Activated CD8-positive, alpha-beta memory T cell treated with anti-CD3 and anti-CD28 coated beads, Interleukin-2, amount 50 U/mL, for 24 hours (primary cell): ENCODE measurements around the gene LHB.

Experiments used
- DNase-seq: peaks from one replicate; pipeline ENCODE4 v3.0.0-alpha.2; 2020; ENCODE audit errors: extremely low read depth

The LHB gene

GRCh38 chr19:48977061-48977460 lies 39.8 kb downstream of the LHB start:
- no peak for DNase-seq

- DNase-seq: no peak
These were observed 40.7 kb downstream of the LHB start for GRCh38 chr19:48975947-48976847.

GRCh38 chr19:48970923-48971395 lies 45.9 kb downstream of the LHB start:
- peak; percentile 72 for DNase-seq

DNA sequence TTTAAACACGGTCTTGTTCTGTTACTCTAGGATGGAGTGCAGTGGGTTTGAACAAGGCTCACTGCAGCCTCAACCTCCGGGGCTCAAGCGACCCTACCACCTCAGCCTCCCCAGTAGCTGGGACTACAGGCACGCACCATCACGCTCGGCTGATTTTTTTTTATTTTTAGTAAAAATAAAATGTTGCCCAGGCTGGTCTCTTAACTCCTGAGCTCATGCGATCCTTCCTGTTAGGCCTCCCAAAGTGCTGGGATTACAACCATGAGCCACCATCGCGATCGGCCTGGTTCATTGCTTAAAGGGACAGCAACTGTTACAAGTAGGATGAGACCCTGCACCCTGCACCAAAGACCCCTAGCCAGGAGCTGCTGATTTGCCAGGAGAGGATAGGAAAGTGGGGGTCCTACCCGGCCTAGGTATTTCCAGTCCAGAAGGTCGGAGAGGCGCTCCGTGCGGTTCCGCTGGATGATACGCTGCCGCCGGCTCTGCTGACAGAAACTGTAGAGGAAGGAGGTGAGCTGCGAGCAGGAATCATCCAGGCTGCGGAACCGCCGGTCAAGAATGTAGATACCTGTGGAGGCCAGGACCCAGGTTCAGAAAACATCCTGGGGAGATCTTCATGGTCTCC lies 46.6 kb downstream of the LHB start:
- DNase-seq: no peak

DNA sequence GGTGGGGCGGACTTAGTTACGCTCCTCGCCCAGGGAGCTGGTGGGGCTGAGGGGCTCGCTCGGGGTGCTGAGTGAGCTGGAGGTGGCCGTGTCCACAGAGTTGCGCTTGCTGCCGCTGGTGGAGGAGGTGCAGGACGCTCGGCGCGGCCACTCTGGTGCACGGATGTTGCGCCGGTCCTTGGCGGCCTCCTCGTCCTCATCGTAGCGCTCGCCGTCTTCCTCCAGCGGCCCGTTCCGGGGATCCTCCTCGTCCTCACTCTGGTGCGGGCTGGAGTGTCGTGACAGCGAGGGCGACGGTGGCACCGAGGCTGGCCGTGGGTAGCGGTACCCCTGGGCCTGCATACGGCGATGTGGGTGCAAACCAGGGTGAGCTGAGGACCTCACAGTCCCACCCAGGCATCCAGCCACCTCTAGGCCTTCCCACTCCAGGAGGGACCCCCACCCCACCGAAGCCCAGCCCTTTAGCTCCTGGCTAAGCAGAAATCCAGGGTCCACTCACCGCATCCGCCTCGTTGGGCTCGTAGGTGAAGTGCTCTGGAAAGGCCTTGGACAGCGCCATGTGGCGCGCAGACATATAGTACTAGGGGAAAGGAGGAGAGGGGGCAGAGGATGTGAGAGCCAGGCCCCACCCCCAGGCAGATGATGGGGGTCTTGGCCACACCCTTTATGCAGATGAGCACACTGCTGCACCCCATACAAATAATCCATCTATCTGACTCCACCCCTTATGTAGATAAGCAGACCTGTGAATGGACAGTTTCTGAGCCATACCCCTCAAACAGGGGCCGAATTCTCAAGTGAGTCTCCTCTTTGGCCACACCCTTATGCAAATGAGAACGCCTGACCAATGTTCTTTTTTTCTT lies 47.4 kb downstream of the LHB start:
- no peak for DNase-seq

DNA sequence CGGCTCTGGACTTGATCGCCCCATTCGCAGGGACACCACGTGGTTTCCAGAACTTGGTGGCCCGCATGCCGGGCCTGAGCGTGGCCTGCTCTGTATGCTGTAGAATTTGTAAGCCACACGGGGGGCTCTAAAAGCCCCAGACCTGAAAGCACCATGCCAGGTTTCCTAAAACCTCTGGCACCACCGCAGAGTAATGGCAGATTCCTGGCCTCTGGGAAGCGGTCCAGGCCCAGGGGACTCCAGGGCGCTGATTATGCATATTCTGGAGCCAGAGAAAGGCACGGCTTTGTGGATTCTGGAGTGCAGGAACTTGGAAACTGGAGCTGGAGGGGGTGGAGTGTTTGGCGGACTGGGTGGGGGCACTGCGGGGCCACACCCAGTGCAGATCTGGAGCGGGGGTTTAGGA lies 48.1 kb downstream of the LHB start:
- DNase-seq: no peak

DNA sequence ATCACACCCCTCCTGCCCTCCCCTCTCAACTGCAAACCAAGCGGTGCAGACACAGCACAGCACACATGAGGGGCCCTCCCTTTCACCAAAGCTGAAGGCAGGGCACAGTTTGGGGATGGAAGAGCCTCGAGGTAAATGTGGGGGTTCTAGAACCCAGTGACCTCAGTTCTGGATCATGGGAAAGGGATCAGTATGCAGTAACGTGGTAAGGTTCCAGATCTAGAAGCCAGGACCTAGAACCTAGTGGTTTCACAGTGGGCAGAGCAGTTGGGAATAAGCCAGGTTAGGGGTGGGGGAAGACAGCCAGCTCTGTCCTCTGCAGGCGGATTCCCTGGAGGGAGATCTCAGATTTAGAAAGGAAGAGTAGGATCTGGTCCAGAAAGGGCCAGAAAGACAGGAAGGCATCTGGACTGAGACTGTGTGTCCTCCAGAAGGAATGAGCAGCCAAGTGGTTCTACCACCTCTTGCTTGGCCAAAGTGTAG lies 48.7 kb downstream of the LHB start:
- no peak for DNase-seq

DNA sequence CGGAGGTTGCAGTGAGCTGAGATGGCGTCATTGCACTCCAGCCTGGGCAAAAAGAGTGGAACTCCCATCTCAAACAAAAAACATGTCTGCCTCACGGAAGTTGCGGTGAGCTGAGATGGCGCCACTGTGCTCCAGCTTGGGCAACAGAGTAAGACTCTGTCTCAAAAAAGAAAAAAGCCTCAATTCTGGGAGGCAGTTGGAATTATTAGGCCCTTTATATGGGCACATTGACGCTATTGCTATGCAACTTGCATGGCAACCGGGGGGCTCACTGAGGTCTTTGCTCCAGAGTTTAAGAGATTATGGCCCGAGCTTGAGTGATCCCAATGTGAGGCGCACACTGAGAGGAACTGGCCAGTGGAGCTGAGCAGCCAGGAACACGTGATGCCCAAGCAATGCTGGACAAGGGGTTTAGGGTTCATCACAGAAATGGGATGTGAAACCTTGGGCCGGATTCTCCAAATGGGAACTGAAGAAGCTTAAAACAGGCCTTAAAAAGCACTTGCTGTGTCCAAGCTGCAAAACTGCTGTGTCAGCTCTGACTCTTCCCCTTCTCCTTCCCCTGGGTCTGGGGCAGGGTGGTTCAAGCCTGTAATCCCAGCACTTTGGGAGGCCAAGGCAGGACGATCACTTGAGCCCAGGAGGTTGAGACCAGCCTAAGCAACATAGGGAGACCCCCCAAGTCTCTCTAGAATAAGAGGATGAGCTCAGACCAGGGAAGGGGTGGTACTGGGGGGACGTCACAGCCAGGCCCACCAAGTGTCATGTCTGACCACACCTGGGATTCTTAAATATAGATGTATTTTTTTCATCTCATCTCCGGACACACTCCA lies 49.3 kb downstream of the LHB start:
- no peak for DNase-seq

DNA sequence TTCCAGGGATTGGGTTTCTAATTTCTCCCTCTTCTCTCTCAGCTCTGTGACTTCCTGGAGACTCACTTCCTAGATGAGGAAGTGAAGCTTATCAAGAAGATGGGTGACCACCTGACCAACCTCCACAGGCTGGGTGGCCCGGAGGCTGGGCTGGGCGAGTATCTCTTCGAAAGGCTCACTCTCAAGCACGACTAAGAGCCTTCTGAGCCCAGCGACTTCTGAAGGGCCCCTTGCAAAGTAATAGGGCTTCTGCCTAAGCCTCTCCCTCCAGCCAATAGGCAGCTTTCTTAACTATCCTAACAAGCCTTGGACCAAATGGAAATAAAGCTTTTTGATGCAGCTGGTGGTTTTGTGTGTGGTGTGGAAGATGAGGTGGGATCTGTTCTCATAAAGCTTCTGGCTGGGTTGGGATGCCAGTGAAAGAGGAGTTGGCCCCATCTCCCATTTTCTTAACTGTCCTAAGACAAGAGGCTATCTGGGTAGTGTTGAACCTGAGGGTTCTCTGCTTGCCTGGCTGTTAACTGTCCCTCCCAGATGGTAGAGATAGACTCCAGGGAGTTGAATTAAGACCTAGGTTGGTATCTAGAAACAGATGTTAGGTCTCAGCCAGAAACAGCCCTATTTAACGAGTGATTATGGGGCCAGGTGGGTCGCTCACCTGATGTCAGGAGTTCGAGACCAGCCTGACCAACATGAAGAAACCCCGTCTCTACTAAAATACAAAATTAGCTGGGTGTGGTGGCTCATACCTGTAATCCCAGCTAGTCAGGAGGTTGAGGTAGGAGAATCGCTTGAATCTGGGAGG lies 50.1 kb downstream of the LHB start:
- DNase-seq: no peak
